Liver (tissue), 9 donors: ENCODE results near the gene CSTPP1. TPM values are rescaled to one million over a fixed set of nuclear protein-coding genes. Genes with fewer than 3 reads are reported as not detected.

ENCODE experiments used
- DNase-seq: peaks from one replicate; pipeline ENCODE4 v3.0.0-alpha.2; 2017; ENCODE audit warnings: low spot score
- H3K27ac ChIP-seq, 2 donors: one replicate each; pipeline ENCODE4 v1.7.0; 2013; ENCODE audit warnings: inconsistent platforms in 2 of 2, low read length in 2 of 2, control low read depth in 1 of 2, low read depth in 1 of 2, mild to moderate bottlenecking in 1 of 2
- H3K27me3 ChIP-seq, 4 donors: one replicate each; pipeline versions ENCODE4 v1.6.1 to v1.7.0; 2013; ENCODE audit warnings: low read length in 3 of 4, inconsistent platforms in 1 of 4, mild to moderate bottlenecking in 1 of 4, moderate library complexity in 1 of 4; ENCODE audit not compliant: control insufficient read depth in 4 of 4, insufficient read depth in 4 of 4
- H3K36me3 ChIP-seq, 4 donors: one replicate each; pipeline versions ENCODE4 v1.6.1 to v1.7.0; 2013; ENCODE audit warnings: low read length in 3 of 4, mild to moderate bottlenecking in 3 of 4, low read depth in 1 of 4, moderate library complexity in 1 of 4; ENCODE audit not compliant: control insufficient read depth in 4 of 4, insufficient read depth in 3 of 4
- H3K4me1 ChIP-seq, 4 donors: one replicate each; pipeline versions ENCODE4 v1.6.1 to v1.7.0; 2013; ENCODE audit warnings: low read length in 3 of 4, mild to moderate bottlenecking in 3 of 4, moderate library complexity in 1 of 4; ENCODE audit not compliant: control insufficient read depth in 4 of 4, insufficient read depth in 4 of 4
- H3K4me3 ChIP-seq, 3 donors: one replicate each; pipeline versions ENCODE4 v1.6.1 to v1.7.0; 2013; ENCODE audit warnings: low read length in 3 of 3, control low read depth in 1 of 3, low read depth in 1 of 3, mild to moderate bottlenecking in 1 of 3
- H3K9ac ChIP-seq, 2 donors: one replicate each; pipeline ENCODE4 v1.7.0; 2013; ENCODE audit warnings: low read length in 2 of 2, mild to moderate bottlenecking in 2 of 2, moderate library complexity in 2 of 2, control low read depth in 1 of 2, low read depth in 1 of 2
- H3K9me3 ChIP-seq, 4 donors: one replicate each; pipeline versions ENCODE4 v1.6.1 to v1.7.0; 2013; ENCODE audit warnings: low read length in 3 of 4; ENCODE audit not compliant: control insufficient read depth in 4 of 4
- EGR1 ChIP-seq, 2 donors: IDR thresholded peaks; 2 replicates each; pipeline ENCODE4 v1.6.1; 2016 to 2018; ENCODE audit warnings: antibody characterized with exemption in 2 of 2, low read depth in 2 of 2
- FOXA1 ChIP-seq: IDR thresholded peaks from 2 replicates; pipeline ENCODE4 v1.6.1; 2016; ENCODE audit warnings: antibody characterized with exemption
- FOXA2 ChIP-seq: IDR thresholded peaks from 2 replicates; pipeline ENCODE4 v1.6.1; 2016; ENCODE audit warnings: antibody characterized with exemption
- GABPA ChIP-seq, 2 donors: IDR thresholded peaks in 1 of 2; conservative IDR thresholded peaks in 1 of 2; 2 replicates each; pipeline ENCODE4 v1.6.1; 2016; ENCODE audit warnings: antibody characterized with exemption in 2 of 2, mild to moderate bottlenecking in 1 of 2, moderate library complexity in 1 of 2
- HNF4A ChIP-seq, 2 donors: conservative IDR thresholded peaks; 2 replicates each; pipeline ENCODE4 v1.6.1; 2016; ENCODE audit warnings: antibody characterized with exemption in 2 of 2, mild to moderate bottlenecking in 2 of 2
- HNF4G ChIP-seq: IDR thresholded peaks from 2 replicates; pipeline ENCODE4 v1.6.1; 2016; ENCODE audit warnings: antibody characterized with exemption
- JUND ChIP-seq, 2 donors: IDR thresholded peaks; 2 replicates each; pipeline ENCODE4 v1.6.1; 2016; ENCODE audit warnings: antibody characterized with exemption in 2 of 2
- NR2F2 ChIP-seq: IDR thresholded peaks from 2 replicates; pipeline ENCODE4 v1.6.1; 2016; ENCODE audit warnings: antibody characterized with exemption
- RAD21 ChIP-seq, 2 donors: IDR thresholded peaks; 2 replicates each; pipeline ENCODE4 v1.6.1; 2016; ENCODE audit warnings: antibody characterized with exemption in 2 of 2, mild to moderate bottlenecking in 2 of 2
- RXRA ChIP-seq, 2 donors: IDR thresholded peaks; 2 replicates each; pipeline ENCODE4 v1.6.1; 2017 to 2018; ENCODE audit warnings: antibody characterized with exemption in 2 of 2, mild to moderate bottlenecking in 1 of 2
- SP1 ChIP-seq: IDR thresholded peaks from 2 replicates; pipeline ENCODE4 v1.6.1; 2018; ENCODE audit warnings: antibody characterized with exemption, mild to moderate bottlenecking
- TAF1 ChIP-seq: conservative IDR thresholded peaks from 2 replicates; pipeline ENCODE4 v1.6.1; 2016; ENCODE audit warnings: antibody characterized with exemption, mild to moderate bottlenecking
- YY1 ChIP-seq: IDR thresholded peaks from 2 replicates; pipeline ENCODE4 v1.6.1; 2016; ENCODE audit warnings: antibody characterized with exemption, mild to moderate bottlenecking
- WGBS: extraction: QIAGEN DNeasy Blood & Tissue Kit; methylation state at CpG from one replicate; pipeline ENCODE4 v1.1.7; 2013; 5-methylcytosine and 5-hydroxymethylcytosine counted together
- polyA plus RNA-seq, 2 donors: library from polyadenylated mRNA; stranded (reverse) in 1 of 2; unstranded in 1 of 2; fragments of 200-250 nt in 1 of 2; fragments of >200 nt in 1 of 2; fragmentation: Nextera tagmentation in 1 of 2; extraction: Ambion mirVana in 1 of 2; gene quantifications; one replicate each; pipeline versions ENCODE4 v1.2.1 to v1.2.3, GENCODE V29; 2013 to 2015
- total RNA-seq, 2 donors: library from RNA; depleted of rRNA; stranded (reverse); fragments of >200 nt; gene quantifications; one replicate each; pipeline ENCODE4 v1.2.3, GENCODE V29; 2014
- TF ChIP-seq, protein P1 (sequence below): IDR thresholded peaks from 2 replicates; pipeline ENCODE4 v1.6.1; 2016; ENCODE audit warnings: antibody characterized with exemption
- TF ChIP-seq, protein P2 (sequence below): IDR thresholded peaks from 2 replicates; pipeline ENCODE4 v1.6.1; 2016; ENCODE audit warnings: antibody characterized with exemption
- TF ChIP-seq, protein P3 (sequence below): IDR thresholded peaks from 2 replicates; pipeline ENCODE4 v1.6.1; 2016; ENCODE audit warnings: antibody characterized with exemption
- TF ChIP-seq, protein P4 (sequence below): fragments of 150-350 bp; IDR thresholded peaks from 2 replicates; pipeline ENCODE4 v1.5.1; 2017; ENCODE audit warnings: improper control_type of control experiment, low read depth, low read length; ENCODE audit not compliant: missing input control
- donor health status: healthy.
- donor health status: healthy.
- donor health status: healthy.
- donor health status: healthy.
- donor health status: healthy.

The CSTPP1 gene
- total and polyA plus RNA-seq, 4 donors = 5.4 to 6.6 (median 5.7) TPM

- Histone ChIP-seq H3K9ac (no peak overlapping the region), H3K4me1 (no peaks in the 10 kb centered on the region), H3K9me3 (no peaks in the 10 kb centered on the region), H3K4me3 (no peak overlapping the region), H3K36me3 (peaks cover 0 to 2% (median 0%) of the 10 kb centered on the region in 4 donors), H3K27me3 (no peaks in the 10 kb centered on the region), H3K27ac (no peak overlapping the region)
- TF ChIP-seq, protein P1, sequence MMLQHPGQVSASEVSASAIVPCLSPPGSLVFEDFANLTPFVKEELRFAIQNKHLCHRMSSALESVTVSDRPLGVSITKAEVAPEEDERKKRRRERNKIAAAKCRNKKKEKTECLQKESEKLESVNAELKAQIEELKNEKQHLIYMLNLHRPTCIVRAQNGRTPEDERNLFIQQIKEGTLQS = no peak
- no peak for TF ChIP-seq JUND (IDR thresholded peaks at IDR 0.05)
- no peak for TF ChIP-seq NR2F2
- TF ChIP-seq HNF4A (conservative IDR thresholded peaks at IDR 0.05) = no peak
- TF ChIP-seq EGR1 (IDR thresholded peaks at IDR 0.05; ENCODE audit: low read depth in 2 of 2) = no peak
- TF ChIP-seq, protein P2, sequence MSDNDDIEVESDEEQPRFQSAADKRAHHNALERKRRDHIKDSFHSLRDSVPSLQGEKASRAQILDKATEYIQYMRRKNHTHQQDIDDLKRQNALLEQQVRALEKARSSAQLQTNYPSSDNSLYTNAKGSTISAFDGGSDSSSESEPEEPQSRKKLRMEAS = no peak
- TF ChIP-seq, protein P3, sequence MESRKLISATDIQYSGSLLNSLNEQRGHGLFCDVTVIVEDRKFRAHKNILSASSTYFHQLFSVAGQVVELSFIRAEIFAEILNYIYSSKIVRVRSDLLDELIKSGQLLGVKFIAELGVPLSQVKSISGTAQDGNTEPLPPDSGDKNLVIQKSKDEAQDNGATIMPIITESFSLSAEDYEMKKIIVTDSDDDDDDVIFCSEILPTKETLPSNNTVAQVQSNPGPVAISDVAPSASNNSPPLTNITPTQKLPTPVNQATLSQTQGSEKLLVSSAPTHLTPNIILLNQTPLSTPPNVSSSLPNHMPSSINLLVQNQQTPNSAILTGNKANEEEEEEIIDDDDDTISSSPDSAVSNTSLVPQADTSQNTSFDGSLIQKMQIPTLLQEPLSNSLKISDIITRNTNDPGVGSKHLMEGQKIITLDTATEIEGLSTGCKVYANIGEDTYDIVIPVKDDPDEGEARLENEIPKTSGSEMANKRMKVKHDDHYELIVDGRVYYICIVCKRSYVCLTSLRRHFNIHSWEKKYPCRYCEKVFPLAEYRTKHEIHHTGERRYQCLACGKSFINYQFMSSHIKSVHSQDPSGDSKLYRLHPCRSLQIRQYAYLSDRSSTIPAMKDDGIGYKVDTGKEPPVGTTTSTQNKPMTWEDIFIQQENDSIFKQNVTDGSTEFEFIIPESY = no peak
- TF ChIP-seq TAF1 = no peak
- no peak for TF ChIP-seq SP1
- no peak for TF ChIP-seq RAD21 (IDR thresholded peaks at IDR 0.05)
- TF ChIP-seq FOXA2 = no peak
- TF ChIP-seq FOXA1 = no peak
- TF ChIP-seq YY1 = no peak
- TF ChIP-seq, protein P4, sequence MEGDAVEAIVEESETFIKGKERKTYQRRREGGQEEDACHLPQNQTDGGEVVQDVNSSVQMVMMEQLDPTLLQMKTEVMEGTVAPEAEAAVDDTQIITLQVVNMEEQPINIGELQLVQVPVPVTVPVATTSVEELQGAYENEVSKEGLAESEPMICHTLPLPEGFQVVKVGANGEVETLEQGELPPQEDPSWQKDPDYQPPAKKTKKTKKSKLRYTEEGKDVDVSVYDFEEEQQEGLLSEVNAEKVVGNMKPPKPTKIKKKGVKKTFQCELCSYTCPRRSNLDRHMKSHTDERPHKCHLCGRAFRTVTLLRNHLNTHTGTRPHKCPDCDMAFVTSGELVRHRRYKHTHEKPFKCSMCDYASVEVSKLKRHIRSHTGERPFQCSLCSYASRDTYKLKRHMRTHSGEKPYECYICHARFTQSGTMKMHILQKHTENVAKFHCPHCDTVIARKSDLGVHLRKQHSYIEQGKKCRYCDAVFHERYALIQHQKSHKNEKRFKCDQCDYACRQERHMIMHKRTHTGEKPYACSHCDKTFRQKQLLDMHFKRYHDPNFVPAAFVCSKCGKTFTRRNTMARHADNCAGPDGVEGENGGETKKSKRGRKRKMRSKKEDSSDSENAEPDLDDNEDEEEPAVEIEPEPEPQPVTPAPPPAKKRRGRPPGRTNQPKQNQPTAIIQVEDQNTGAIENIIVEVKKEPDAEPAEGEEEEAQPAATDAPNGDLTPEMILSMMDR = no peak
- no peak for TF ChIP-seq RXRA (IDR thresholded peaks at IDR 0.05)
- no peak for TF ChIP-seq GABPA (IDR thresholded peaks at IDR 0.05 in 1 of 2, conservative IDR thresholded peaks at IDR 0.05 in 1 of 2)
- WGBS = 79% methylated on average over 7 of the region's 7 CpGs
- DNase-seq = no peak
Observed at GRCh38 chr11:46889251-46889650, 47.3 kb upstream of the CSTPP1 start.

GRCh38 chr11:46889689-46890475 is 46.7 kb upstream of the CSTPP1 start:
- peak; percentile 79 for DNase-seq
- Histone ChIP-seq H3K9ac (no peak overlapping the region), H3K9me3 (no peaks in the 10 kb centered on the region), H3K4me1 (no peaks in the 10 kb centered on the region), H3K27ac (no peak overlapping the region), H3K36me3 (peaks cover 0 to 2% (median 0%) of the 10 kb centered on the region in 4 donors), H3K4me3 (no peak overlapping the region), H3K27me3 (no peaks in the 10 kb centered on the region)
- TF ChIP-seq FOXA2 (no peak), NR2F2 (no peak), RAD21 (IDR thresholded peaks at IDR 0.05) (peak; percentile 99), HNF4G (no peak), JUND (IDR thresholded peaks at IDR 0.05) (no peak)
- TF ChIP-seq, protein P4 = peak; percentile 96
- TF ChIP-seq, protein P3 = no peak
- 63% methylated on average over 23 of the region's 23 CpGs for WGBS
